Measurements from ENCODE around the gene ADAM17. TPM values are rescaled to one million over a fixed set of nuclear protein-coding genes. Genes with fewer than 3 reads are reported as not detected.

The ADAM17 gene
- total and polyA plus RNA-seq, 8 donors: 40.7 to 55.8 (median 43.9) TPM

GRCh38 chr2:9570182-9571060 lies 14.8 kb upstream of the ADAM17 start:
- peaks cover 3 to 4% of the 10 kb centered on the region in 2 donors for H3K4me1 ChIP-seq
- H3K9me3 ChIP-seq: no peaks in the 10 kb centered on the region
- TF ChIP-seq, protein P1, sequence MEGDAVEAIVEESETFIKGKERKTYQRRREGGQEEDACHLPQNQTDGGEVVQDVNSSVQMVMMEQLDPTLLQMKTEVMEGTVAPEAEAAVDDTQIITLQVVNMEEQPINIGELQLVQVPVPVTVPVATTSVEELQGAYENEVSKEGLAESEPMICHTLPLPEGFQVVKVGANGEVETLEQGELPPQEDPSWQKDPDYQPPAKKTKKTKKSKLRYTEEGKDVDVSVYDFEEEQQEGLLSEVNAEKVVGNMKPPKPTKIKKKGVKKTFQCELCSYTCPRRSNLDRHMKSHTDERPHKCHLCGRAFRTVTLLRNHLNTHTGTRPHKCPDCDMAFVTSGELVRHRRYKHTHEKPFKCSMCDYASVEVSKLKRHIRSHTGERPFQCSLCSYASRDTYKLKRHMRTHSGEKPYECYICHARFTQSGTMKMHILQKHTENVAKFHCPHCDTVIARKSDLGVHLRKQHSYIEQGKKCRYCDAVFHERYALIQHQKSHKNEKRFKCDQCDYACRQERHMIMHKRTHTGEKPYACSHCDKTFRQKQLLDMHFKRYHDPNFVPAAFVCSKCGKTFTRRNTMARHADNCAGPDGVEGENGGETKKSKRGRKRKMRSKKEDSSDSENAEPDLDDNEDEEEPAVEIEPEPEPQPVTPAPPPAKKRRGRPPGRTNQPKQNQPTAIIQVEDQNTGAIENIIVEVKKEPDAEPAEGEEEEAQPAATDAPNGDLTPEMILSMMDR (IDR thresholded peaks at IDR 0.05): no peak
- intact Hi-C loops (cut with DNase I): no loop called here
- DNase-seq (no peak), ATAC-seq (no peak)
- no peaks in the 10 kb centered on the region for H3K36me3 ChIP-seq
- no peak overlapping the region for H3K4me3 ChIP-seq
- H3K27ac ChIP-seq: no peak overlapping the region
- no peaks in the 10 kb centered on the region for H3K27me3 ChIP-seq

- Histone ChIP-seq H3K27me3 (no peaks in the 10 kb centered on the region), H3K27ac (peak overlapping the region; percentile 18 to 84), H3K4me1 (peaks cover 4 to 9% of the 10 kb centered on the region in 2 donors), H3K9me3 (no peaks in the 10 kb centered on the region), H3K4me3 (no peak overlapping the region), H3K36me3 (no peaks in the 10 kb centered on the region)
- TF ChIP-seq, protein P1 (IDR thresholded peaks at IDR 0.05): no peak
- intact Hi-C loops (cut with DNase I): no loop called here
- peak; percentile 99 for ATAC-seq
- peak in 1 of 4 donors; percentile 87 for DNase-seq
These were observed 10.0 kb upstream of the ADAM17 start for GRCh38 chr2:9565436-9566153.

- no peaks in the 10 kb centered on the region for H3K27me3 ChIP-seq
- H3K27ac ChIP-seq: no peak overlapping the region
- no peak for DNase-seq
- no peak for ATAC-seq
- H3K36me3 ChIP-seq: no peaks in the 10 kb centered on the region
- H3K4me1 ChIP-seq: peaks cover 15 to 19% of the 10 kb centered on the region in 2 donors
- intact Hi-C loops (cut with DNase I): no loop called here
- H3K4me3 ChIP-seq: no peak overlapping the region
- TF ChIP-seq, protein P1 (IDR thresholded peaks at IDR 0.05): no peak
- H3K9me3 ChIP-seq: no peaks in the 10 kb centered on the region
These were observed 5.0 kb upstream of the ADAM17 start for GRCh38 chr2:9560628-9561027.

GRCh38 chr2:9558948-9559381 lies 3.3 kb upstream of the ADAM17 start:
- DNase-seq: no peak
- Histone ChIP-seq H3K36me3 (no peaks in the 10 kb centered on the region), H3K4me1 (peaks cover 12 to 23% of the 10 kb centered on the region in 2 donors), H3K9me3 (no peaks in the 10 kb centered on the region), H3K4me3 (no peak overlapping the region), H3K27ac (peak overlapping the region in 1 of 2 donors; percentile 69), H3K27me3 (no peaks in the 10 kb centered on the region)
- TF ChIP-seq, protein P1 (IDR thresholded peaks at IDR 0.05): no peak
- intact Hi-C loops (cut with DNase I): no loop called here
- ATAC-seq: peak; percentile 11

Measured in left lung (tissue), 10 donors.